CD4-positive, alpha-beta memory T cell (primary cell): Measurements from ENCODE around the gene WDR59. TPM values are rescaled to one million over a fixed set of nuclear protein-coding genes. Genes with fewer than 3 reads are reported as not detected.
"Not testable (repeated sequence)": the region's sequence is repeated elsewhere in the genome, so short reads cannot be mapped to it uniquely, and the experiment has no call there.

Experiments
- CTCF ChIA-PET: fragments of 350-600 bp; sonication (Branson Sonifier 250); formaldehyde crosslinking; loops from one replicate; lab custom pipeline; 2021; ENCODE audit warnings: inconsistent platforms; ENCODE audit not compliant: partially characterized antibody; lab: Charles Lee
- POLR2A ChIA-PET: fragments of 350-600 bp; sonication (Branson Sonifier 250); formaldehyde crosslinking; loops from one replicate; lab custom pipeline; 2021; ENCODE audit not compliant: partially characterized antibody; lab: Charles Lee
- DNase-seq, 5 donors: peaks; one replicate each; pipeline versions ENCODE4 v3.0.0 to v3.0.0-alpha.2; 2020 to 2022; ENCODE audit warnings: mixed read lengths in 1 of 5
- H3K27ac ChIP-seq: one replicate; pipeline ENCODE4 v1.7.0; 2013; ENCODE audit warnings: low read depth, low read length
- H3K27me3 ChIP-seq: 2 replicates; pipeline ENCODE4 v1.7.0; 2013; ENCODE audit warnings: mild to moderate bottlenecking, low read length, moderate library complexity; ENCODE audit not compliant: insufficient read depth
- H3K36me3 ChIP-seq: 2 replicates; pipeline ENCODE4 v1.7.0; 2013; ENCODE audit warnings: mild to moderate bottlenecking, low read length, moderate library complexity; ENCODE audit not compliant: insufficient read depth
- H3K4me1 ChIP-seq: 2 replicates; pipeline ENCODE4 v1.7.0; 2013; ENCODE audit warnings: mild to moderate bottlenecking, low read length, moderate library complexity; ENCODE audit not compliant: insufficient read depth
- H3K4me3 ChIP-seq, 2 donors: one replicate each; pipeline ENCODE4 v1.7.0; 2013; ENCODE audit warnings: low read length in 2 of 2, mild to moderate bottlenecking in 1 of 2
- H3K9me3 ChIP-seq, 2 donors: one replicate each; pipeline ENCODE4 v1.7.0; 2013; ENCODE audit warnings: low read length in 2 of 2, control low read depth in 1 of 2; ENCODE audit not compliant: control insufficient read depth in 1 of 2
- H3K27ac Mint-ChIP-seq, 7 donors: one replicate each; pipeline ENCODE4 v1.8.0; 2020 to 2021; ENCODE audit warnings: mixed read lengths in 7 of 7, mild to moderate bottlenecking in 6 of 7, inconsistent platforms in 3 of 7, moderate library complexity in 3 of 7
- H3K27me3 Mint-ChIP-seq, 2 donors: one replicate each; pipeline ENCODE4 v1.8.0; 2020 to 2021; ENCODE audit warnings: mixed read lengths in 2 of 2
- H3K36me3 Mint-ChIP-seq, 2 donors: one replicate each; pipeline ENCODE4 v1.8.0; 2020 to 2021; ENCODE audit warnings: mixed read lengths in 2 of 2, inconsistent platforms in 1 of 2, mild to moderate bottlenecking in 1 of 2
- H3K4me1 Mint-ChIP-seq, 4 donors: one replicate each; pipeline ENCODE4 v1.8.0; 2020 to 2021; ENCODE audit warnings: mixed read lengths in 4 of 4, mild to moderate bottlenecking in 1 of 4
- H3K4me3 Mint-ChIP-seq, 8 donors: one replicate each; pipeline ENCODE4 v1.8.0; 2020 to 2021; ENCODE audit warnings: mixed read lengths in 8 of 8, mild to moderate bottlenecking in 7 of 8, moderate library complexity in 6 of 8, inconsistent platforms in 3 of 8
- H3K9me3 Mint-ChIP-seq, 8 donors: one replicate each; pipeline ENCODE4 v1.8.0; 2020 to 2021; ENCODE audit warnings: mixed read lengths in 8 of 8, mild to moderate bottlenecking in 5 of 8, inconsistent platforms in 3 of 8, moderate library complexity in 1 of 8
- intact Hi-C: fragments of 100-400 bp; cut with micrococcal nuclease; formaldehyde crosslinking; loops from one replicate; pipeline ENCODE4 v1.15.1; 2023
- polyA plus RNA-seq, 2 donors: library from polyadenylated mRNA; unstranded; fragments of 300-500 nt; fragmentation: Illumina TruSeq; gene quantifications; one replicate each; pipeline ENCODE4 v1.2.3, GENCODE V29; 2021
- total RNA-seq, 2 experiments: library from RNA; stranded (reverse); gene quantifications; one replicate each; pipeline ENCODE4 v1.2.3, GENCODE V29; 2021

The WDR59 gene
- total and polyA plus RNA-seq, 4 experiments from 2014 or later = 11.0 to 127 (median 68.2) TPM

DNA sequence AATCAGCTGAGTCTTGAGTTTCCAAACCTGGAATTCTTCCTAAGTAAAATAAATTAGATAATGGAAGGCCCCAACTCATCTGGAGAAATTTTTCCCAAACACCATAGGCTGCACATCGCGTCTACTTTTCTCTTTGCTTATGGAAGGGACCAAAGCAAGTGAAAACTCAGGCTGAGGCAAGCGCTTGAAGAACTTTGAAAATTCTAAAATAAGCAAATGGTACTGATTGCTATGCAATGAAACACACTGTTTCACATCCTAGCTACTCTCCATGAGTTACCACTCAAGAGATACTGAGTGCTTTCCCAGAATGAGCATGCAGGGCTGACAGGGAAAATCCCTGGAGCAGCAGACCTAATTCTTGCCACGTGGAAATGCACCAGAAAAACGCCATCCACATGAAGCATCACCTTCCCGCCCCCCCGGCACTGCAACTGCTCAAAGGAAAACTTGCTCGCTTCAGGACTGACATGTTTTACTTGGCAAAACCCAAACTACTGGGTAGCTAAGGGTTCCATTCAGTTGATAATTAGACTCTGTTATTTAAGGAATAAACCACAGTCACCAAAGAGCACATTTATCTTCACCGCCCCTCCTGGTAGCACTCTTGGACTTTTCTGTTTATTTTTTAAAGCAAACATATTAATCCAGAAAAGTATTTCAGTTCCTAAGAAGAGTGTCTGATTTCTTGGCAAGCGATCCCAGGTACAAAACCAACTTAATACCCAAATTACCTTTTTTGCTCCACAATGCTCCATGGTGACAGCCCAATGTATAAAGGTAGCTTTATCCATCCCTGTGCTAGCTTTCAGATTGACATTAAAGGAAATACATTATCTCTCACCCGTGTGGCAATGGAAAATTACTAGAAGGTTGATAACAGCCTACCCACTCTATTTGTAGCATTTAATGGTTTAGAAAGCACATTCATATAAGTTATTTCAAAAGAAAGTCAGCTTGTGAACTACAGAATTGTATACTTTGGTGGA lies 62.5 kb downstream of the WDR59 start:
- Mint-ChIP-seq H3K4me1 (no peaks in the 10 kb centered on the region), H3K27me3 (no peaks in the 10 kb centered on the region), H3K27ac (no peak overlapping the region), H3K4me3 (no peak overlapping the region), H3K9me3 (peaks cover 0 to 4% (median 0%) of the 10 kb centered on the region in 8 donors), H3K36me3 (peaks cover 67 to 70% of the 10 kb centered on the region in 2 donors)
- no peak overlapping the region for H3K4me3 ChIP-seq
- H3K9me3 ChIP-seq = no peaks in the 10 kb centered on the region
- POLR2A ChIA-PET = no interaction called here
- no peak for DNase-seq
- no peak overlapping the region for H3K27ac ChIP-seq
- H3K27me3 ChIP-seq = no peaks in the 10 kb centered on the region
- H3K36me3 ChIP-seq = peaks cover 19% of the 10 kb centered on the region
- CTCF ChIA-PET = interaction anchor here (0.9 kb wide), 1 partner anchor 109 kb away, joined by 3 read pairs; no protein-coding TSS in a partner anchor
- no peaks in the 10 kb centered on the region for H3K4me1 ChIP-seq
- intact Hi-C loops = no loop called here

GRCh38 chr16:74921051-74921450 lies 63.9 kb downstream of the WDR59 start:
- Mint-ChIP-seq H3K27ac (peak overlapping the region in 4 of 7 donors; percentile 22 to 69 (median 38)), H3K36me3 (peaks cover 76 to 78% of the 10 kb centered on the region in 2 donors), H3K4me3 (no peak overlapping the region), H3K4me1 (no peaks in the 10 kb centered on the region), H3K9me3 (peaks cover 0 to 7% (median 1%) of the 10 kb centered on the region in 8 donors), H3K27me3 (no peaks in the 10 kb centered on the region)
- DNase-seq = no peak
- H3K27me3 ChIP-seq = no peaks in the 10 kb centered on the region
- peaks cover 26% of the 10 kb centered on the region for H3K36me3 ChIP-seq
- H3K4me3 ChIP-seq = no peak overlapping the region
- H3K27ac ChIP-seq = no peak overlapping the region
- no peaks in the 10 kb centered on the region for H3K9me3 ChIP-seq
- ChIA-PET CTCF (no interaction called here), POLR2A (no interaction called here)
- no peaks in the 10 kb centered on the region for H3K4me1 ChIP-seq
- intact Hi-C loops = no loop called here

DNA sequence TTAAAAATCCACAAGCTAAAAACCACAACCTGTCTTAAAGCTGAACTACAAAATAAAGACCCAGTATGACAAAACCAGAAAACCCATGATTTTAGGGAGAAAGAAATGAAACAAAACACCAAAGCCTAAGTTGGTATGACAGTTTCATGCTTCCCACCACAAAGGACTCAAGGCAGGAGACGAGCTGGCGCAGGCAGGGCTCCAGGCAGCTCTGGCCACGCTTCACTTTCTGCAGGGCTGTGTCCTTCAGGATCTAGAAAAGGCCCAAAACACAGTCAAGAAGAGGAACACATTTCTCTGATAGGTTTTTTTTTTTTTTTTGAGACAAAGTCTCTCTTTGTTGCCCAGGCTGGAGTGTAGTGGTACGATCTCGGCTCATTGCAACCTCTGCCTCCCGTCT lies 75.3 kb downstream of the WDR59 start:
- Histone ChIP-seq H3K4me3 (no peak overlapping the region), H3K4me1 (no peaks in the 10 kb centered on the region), H3K27me3 (no peaks in the 10 kb centered on the region), H3K27ac (no peak overlapping the region), H3K9me3 (peaks cover 0 to 19% of the 10 kb centered on the region in 2 donors), H3K36me3 (peaks cover 41% of the 10 kb centered on the region)
- Mint-ChIP-seq H3K4me3 (peak overlapping the region in 5 of 8 donors; percentile 55 to 72 (median 63)), H3K4me1 (peaks cover 0 to 2% (median 0%) of the 10 kb centered on the region in 4 donors), H3K36me3 (peaks cover 72 to 85% of the 10 kb centered on the region in 2 donors), H3K27ac (peak overlapping the region in 1 of 7 donors; percentile 62), H3K27me3 (no peaks in the 10 kb centered on the region), H3K9me3 (peaks cover 0 to 40% (median 30%) of the 10 kb centered on the region in 8 donors)
- intact Hi-C loops = no loop called here
- ChIA-PET POLR2A (no interaction called here), CTCF (interaction anchor here (1.3 to 1.9 kb wide), 3 partner anchors 23 to 202 kb away, joined by 3 to 10 read pairs (median 4); no protein-coding TSS in a partner anchor)
- no peak for DNase-seq

- intact Hi-C loops, DNase-seq, H3K4me1 Mint-ChIP-seq, H3K27ac ChIP-seq, H3K4me1 ChIP-seq, H3K4me3 ChIP-seq, H3K27me3 ChIP-seq, H3K27me3 Mint-ChIP-seq, POLR2A ChIA-PET: not testable (repeated sequence)
- Mint-ChIP-seq H3K4me3 (peak overlapping the region in 7 of 8 donors; percentile 15 to 72 (median 55)), H3K9me3 (peaks cover 0 to 31% (median 23%) of the 10 kb centered on the region in 8 donors), H3K36me3 (peaks cover 72 to 82% of the 10 kb centered on the region in 2 donors), H3K27ac (peak overlapping the region in 3 of 7 donors; percentile 13 to 35 (median 31))
- CTCF ChIA-PET = interaction anchor here (1.9 kb wide), 1 partner anchor 46 kb away, joined by 10 read pairs; no protein-coding TSS in a partner anchor
- peaks cover 32% of the 10 kb centered on the region for H3K36me3 ChIP-seq
- peaks cover 0 to 17% of the 10 kb centered on the region in 2 donors for H3K9me3 ChIP-seq
Observed at GRCh38 chr16:74908759-74909158, 76.2 kb downstream of the WDR59 start.

DNA sequence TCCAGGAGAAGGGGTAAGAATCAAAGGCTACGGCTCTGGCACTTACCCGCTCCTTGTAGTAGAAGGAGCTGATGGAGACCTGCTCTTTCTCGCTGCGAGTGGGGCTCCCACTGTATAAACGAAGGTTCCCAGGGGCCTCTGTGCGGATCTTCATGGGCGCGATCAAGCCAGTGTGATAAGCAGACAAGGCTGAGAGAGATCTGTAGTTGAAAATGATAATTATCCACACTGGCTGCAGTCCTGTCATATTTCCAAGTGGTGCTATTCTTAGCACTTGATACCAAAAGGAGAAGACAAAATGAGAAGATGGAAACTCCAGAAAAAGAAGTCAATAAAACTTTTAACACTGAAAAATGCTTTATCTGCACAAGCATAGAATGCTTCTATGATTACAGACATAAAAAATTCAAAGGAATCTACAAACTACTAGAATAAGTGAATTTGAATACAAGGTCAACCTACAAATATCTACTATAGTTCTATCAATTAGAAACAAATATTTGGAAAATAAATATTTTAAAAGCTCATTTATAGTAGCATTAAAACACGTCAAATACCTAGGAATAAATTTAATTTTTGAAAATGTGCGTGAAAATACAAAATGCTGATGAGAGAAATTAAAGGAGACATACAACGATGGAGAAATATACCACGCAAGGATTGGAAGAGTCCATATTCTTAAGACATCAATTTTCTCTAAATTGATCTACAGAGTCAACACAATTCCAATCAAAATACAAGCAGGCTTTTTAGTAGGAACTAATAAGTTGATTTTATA lies 80.8 kb downstream of the WDR59 start:
- POLR2A ChIA-PET = no interaction called here
- H3K4me1 Mint-ChIP-seq = peaks cover 0 to 2% (median 0%) of the 10 kb centered on the region in 4 donors
- Histone ChIP-seq H3K27ac (no peak overlapping the region), H3K4me1 (no peaks in the 10 kb centered on the region), H3K36me3 (peaks cover 20% of the 10 kb centered on the region), H3K9me3 (no peaks in the 10 kb centered on the region), H3K27me3 (no peaks in the 10 kb centered on the region), H3K4me3 (no peak overlapping the region)
- peaks cover 67% of the 10 kb centered on the region in 2 donors for H3K36me3 Mint-ChIP-seq
- H3K27me3 Mint-ChIP-seq = no peaks in the 10 kb centered on the region
- DNase-seq = no peak
- H3K27ac Mint-ChIP-seq = no peak overlapping the region
- CTCF ChIA-PET = no interaction called here
- no peak overlapping the region for H3K4me3 Mint-ChIP-seq
- intact Hi-C loops = no loop called here
- peaks cover 0 to 4% (median 0%) of the 10 kb centered on the region in 8 donors for H3K9me3 Mint-ChIP-seq

- Histone ChIP-seq H3K9me3 (no peaks in the 10 kb centered on the region), H3K27ac (no peak overlapping the region), H3K4me1 (no peaks in the 10 kb centered on the region), H3K36me3 (peaks cover 28% of the 10 kb centered on the region), H3K4me3 (no peak overlapping the region), H3K27me3 (no peaks in the 10 kb centered on the region)
- intact Hi-C loops = no loop called here
- no peak for DNase-seq
- ChIA-PET CTCF (no interaction called here), POLR2A (no interaction called here)
- Mint-ChIP-seq H3K27me3 (no peaks in the 10 kb centered on the region), H3K27ac (no peak overlapping the region), H3K4me1 (peaks cover 0 to 2% (median 0%) of the 10 kb centered on the region in 4 donors), H3K9me3 (peaks cover 0 to 4% (median 0%) of the 10 kb centered on the region in 8 donors), H3K36me3 (peaks cover 69 to 70% of the 10 kb centered on the region in 2 donors), H3K4me3 (no peak overlapping the region)
Observed at GRCh38 chr16:74903120-74903519, 81.8 kb downstream of the WDR59 start.
